Measurements from ENCODE around the gene NLGN4Y.

The NLGN4Y gene

DNA sequence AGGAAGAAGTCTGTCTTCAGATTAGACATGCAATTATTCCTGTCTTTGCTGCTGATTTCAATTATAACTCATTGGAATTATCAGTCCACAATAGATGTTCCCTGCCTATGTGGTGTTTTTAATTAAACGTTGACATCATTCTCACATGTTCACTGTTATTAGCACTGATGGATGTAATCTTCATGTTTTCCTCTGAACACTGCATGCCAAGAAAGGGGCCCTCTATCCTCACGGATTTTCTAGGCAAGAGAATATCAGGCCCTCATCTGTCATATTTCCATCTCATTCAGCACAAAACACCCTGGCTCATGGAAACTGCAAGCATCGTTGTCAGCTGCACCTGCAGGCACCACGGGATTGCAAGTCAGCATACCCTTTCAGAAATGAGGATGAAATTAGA, 224.0 kb downstream of the NLGN4Y start:
- TF ChIP-seq, protein P1, sequence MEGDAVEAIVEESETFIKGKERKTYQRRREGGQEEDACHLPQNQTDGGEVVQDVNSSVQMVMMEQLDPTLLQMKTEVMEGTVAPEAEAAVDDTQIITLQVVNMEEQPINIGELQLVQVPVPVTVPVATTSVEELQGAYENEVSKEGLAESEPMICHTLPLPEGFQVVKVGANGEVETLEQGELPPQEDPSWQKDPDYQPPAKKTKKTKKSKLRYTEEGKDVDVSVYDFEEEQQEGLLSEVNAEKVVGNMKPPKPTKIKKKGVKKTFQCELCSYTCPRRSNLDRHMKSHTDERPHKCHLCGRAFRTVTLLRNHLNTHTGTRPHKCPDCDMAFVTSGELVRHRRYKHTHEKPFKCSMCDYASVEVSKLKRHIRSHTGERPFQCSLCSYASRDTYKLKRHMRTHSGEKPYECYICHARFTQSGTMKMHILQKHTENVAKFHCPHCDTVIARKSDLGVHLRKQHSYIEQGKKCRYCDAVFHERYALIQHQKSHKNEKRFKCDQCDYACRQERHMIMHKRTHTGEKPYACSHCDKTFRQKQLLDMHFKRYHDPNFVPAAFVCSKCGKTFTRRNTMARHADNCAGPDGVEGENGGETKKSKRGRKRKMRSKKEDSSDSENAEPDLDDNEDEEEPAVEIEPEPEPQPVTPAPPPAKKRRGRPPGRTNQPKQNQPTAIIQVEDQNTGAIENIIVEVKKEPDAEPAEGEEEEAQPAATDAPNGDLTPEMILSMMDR (IDR thresholded peaks at IDR 0.05; ENCODE audit: low read depth, low read length) = no peak

DNA sequence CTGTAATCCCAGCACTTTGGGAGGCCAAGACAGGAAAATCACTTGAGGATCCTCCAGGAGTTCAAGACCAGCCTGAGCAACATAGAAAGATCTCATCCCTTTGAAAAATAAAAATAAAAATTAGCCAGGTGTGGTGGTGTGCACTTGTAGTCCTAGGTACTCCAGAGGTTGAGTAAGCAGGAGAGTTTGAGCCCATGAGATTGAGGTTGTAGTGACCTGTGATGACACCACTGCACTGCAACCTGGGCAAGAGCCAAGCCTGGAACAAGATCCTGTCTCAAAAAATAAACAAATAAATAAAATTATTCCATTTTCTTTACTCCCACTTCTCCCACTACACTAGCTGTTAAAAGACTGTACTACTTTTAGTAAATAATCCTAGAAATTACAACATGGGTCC, 231.2 kb downstream of the NLGN4Y start:
- TF ChIP-seq, protein P1 (IDR thresholded peaks at IDR 0.05; ENCODE audit: low read depth, low read length) = no peak

More for the DNA sequence above, 224.0 kb downstream of the NLGN4Y start:
- no peak overlapping the region for H3K4me3 ChIP-seq (ENCODE audit: low read depth, low read length)

DNA sequence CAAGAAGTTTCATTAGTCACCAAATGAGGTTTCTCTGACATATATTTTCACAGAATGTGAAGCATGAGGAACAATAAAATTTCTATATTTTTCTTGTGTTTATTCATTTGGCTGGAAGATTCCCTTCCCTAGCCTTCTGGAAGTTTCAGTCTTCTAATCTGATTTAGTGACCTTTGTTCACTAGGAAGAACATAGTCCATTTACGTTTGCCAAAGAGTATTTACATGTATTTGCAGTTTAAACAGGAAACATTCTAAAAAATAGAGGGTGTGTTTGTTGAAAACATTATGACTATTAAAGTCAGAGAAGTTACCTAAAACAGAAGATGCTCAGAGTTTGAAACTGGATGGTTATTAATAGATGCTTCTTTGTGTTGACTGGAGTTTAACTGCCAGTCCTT, 238.6 kb downstream of the NLGN4Y start:
- TF ChIP-seq, protein P1 (IDR thresholded peaks at IDR 0.05; ENCODE audit: low read depth, low read length) = no peak
- H3K4me3 ChIP-seq (ENCODE audit: low read depth, low read length) = no peak overlapping the region

More for the DNA sequence above, 231.2 kb downstream of the NLGN4Y start:
- no peak overlapping the region for H3K4me3 ChIP-seq (ENCODE audit: low read depth, low read length)

GRCh38 chrY:14763600-14763999, 239.3 kb downstream of the NLGN4Y start:
- H3K4me3 ChIP-seq (ENCODE audit: low read depth, low read length) = no peak overlapping the region
- TF ChIP-seq, protein P1 (IDR thresholded peaks at IDR 0.05; ENCODE audit: low read depth, low read length) = no peak

DNA sequence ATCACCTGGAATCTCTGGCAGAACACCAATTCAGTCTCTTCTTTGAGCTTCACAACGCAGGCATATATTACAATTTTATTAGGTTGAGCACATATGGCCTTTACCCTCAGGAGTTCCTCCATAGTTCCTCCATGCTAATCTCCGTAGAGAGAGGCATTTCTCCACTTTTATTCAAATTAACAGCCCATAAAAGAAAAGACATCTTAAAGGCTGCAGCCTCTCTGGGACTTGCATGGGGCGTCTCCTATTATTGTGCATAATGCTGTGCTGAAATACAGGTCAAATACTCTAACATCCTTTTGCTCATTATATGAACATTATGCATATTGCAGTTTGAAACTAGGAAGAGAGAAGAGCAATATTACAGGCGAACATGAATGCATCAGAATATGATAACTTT, 253.9 kb downstream of the NLGN4Y start:
- TF ChIP-seq, protein P1 (IDR thresholded peaks at IDR 0.05; ENCODE audit: low read depth, low read length) = no peak
- H3K4me3 ChIP-seq (ENCODE audit: low read depth, low read length) = no peak overlapping the region

- TF ChIP-seq, protein P1 (IDR thresholded peaks at IDR 0.05; ENCODE audit: low read depth, low read length) = no peak
- no peak overlapping the region for H3K4me3 ChIP-seq (ENCODE audit: low read depth, low read length)
Observed at GRCh38 chrY:14793104-14793503, 268.8 kb downstream of the NLGN4Y start.

GRCh38 chrY:14793674-14794073, 269.3 kb downstream of the NLGN4Y start:
- no peak overlapping the region for H3K4me3 ChIP-seq (ENCODE audit: low read depth, low read length)
- TF ChIP-seq, protein P1 (IDR thresholded peaks at IDR 0.05; ENCODE audit: low read depth, low read length) = no peak

Data from WI38 (cell line).